PC-9 (cell line): ENCODE data around the gene SBSN. TPM values are rescaled to one million over a fixed set of nuclear protein-coding genes. Genes with fewer than 3 reads are reported as not detected.

Experiments
- BruUV-seq: library from RNA; stranded (reverse); fragments of 400-500 nt; replicated peaks from 2 replicates; lab custom pipeline; 2021; lab: Mats Ljungman, UMichigan
- CTCF ChIA-PET: fragments of 300-600 bp; sonication (Branson Sonifier 250); formaldehyde crosslinking; loops from one replicate; lab custom pipeline; 2022; ENCODE audit warnings: antibody characterized with exemption; lab: Charles Lee
- POLR2A ChIA-PET: fragments of 300-600 bp; sonication (Branson Sonifier 250); formaldehyde crosslinking; loops from one replicate; lab custom pipeline; 2022; ENCODE audit warnings: antibody characterized with exemption; ENCODE audit not compliant: unreplicated experiment; lab: Charles Lee
- DNase-seq, 2 experiments: peaks; one replicate each; pipeline versions ENCODE4 v3.0.0 to v3.0.0-alpha.2; 2015 to 2022; ENCODE audit warnings: mixed read lengths in 1 of 2
- H2AFZ ChIP-seq: fragments of 200-600 bp; sonication (generic); 2 replicates; pipeline ENCODE4 v1.8.1; 2017; ENCODE audit warnings: antibody characterized with exemption
- H3F3A ChIP-seq: fragments of 200-600 bp; sonication (generic); 2 replicates; pipeline ENCODE4 v1.8.1; 2017; ENCODE audit warnings: antibody characterized with exemption, mild to moderate bottlenecking, low read depth; ENCODE audit not compliant: insufficient read depth
- H3K27ac ChIP-seq: fragments of 200-600 bp; sonication (generic); 2 replicates; pipeline ENCODE4 v1.6.1; 2016; ENCODE audit warnings: mixed run types
- H3K27me3 ChIP-seq: fragments of 200-600 bp; sonication (generic); 2 replicates; pipeline ENCODE4 v1.6.1; 2016; ENCODE audit warnings: low read depth, mixed run types; ENCODE audit not compliant: insufficient read depth
- H3K36me3 ChIP-seq: fragments of 200-600 bp; sonication (generic); 2 replicates; pipeline ENCODE4 v1.6.1; 2016; ENCODE audit warnings: low read depth, mixed run types
- H3K4me1 ChIP-seq: fragments of 200-600 bp; sonication (generic); replicated peaks from 2 replicates; pipeline ENCODE4 v1.6.1; 2016; ENCODE audit warnings: mixed run types; ENCODE audit not compliant: insufficient read depth
- H3K4me2 ChIP-seq: fragments of 200-600 bp; sonication (generic); 2 replicates; pipeline ENCODE4 v1.6.1; 2017; ENCODE audit warnings: mixed run types
- H3K4me3 ChIP-seq: fragments of 200-600 bp; sonication (generic); 2 replicates; pipeline ENCODE4 v1.6.1; 2016; ENCODE audit warnings: mixed run types
- H3K79me2 ChIP-seq: fragments of 200-600 bp; sonication (generic); 2 replicates; pipeline ENCODE4 v1.6.1; 2017; ENCODE audit warnings: low read depth, mixed run types
- H3K9me2 ChIP-seq: fragments of 200-600 bp; sonication (generic); 2 replicates; pipeline ENCODE4 v1.8.1; 2017; ENCODE audit warnings: mild to moderate bottlenecking; ENCODE audit not compliant: insufficient read depth
- H3K9me3 ChIP-seq: fragments of 200-600 bp; sonication (generic); 2 replicates; pipeline ENCODE4 v1.8.1; 2016; ENCODE audit warnings: low read depth; ENCODE audit not compliant: insufficient read depth
- H4K20me1 ChIP-seq: fragments of 200-600 bp; sonication (generic); 2 replicates; pipeline ENCODE4 v1.8.1; 2017; ENCODE audit not compliant: insufficient read depth
- CTCF ChIP-seq: fragments of 200-600 bp; sonication (generic); conservative IDR thresholded peaks from 2 replicates; pipeline ENCODE4 v1.6.1; 2017; ENCODE audit warnings: mixed run types, antibody characterized with exemption, mild to moderate bottlenecking, moderate library complexity
- EZH2 ChIP-seq: fragments of 200-600 bp; sonication (generic); IDR thresholded peaks from 2 replicates; pipeline ENCODE4 v1.8.0; 2017; ENCODE audit warnings: antibody characterized with exemption, low read depth
- intact Hi-C: fragments of 100-400 bp; cut with micrococcal nuclease; formaldehyde crosslinking; loops from one replicate; pipeline ENCODE4 v1.10.0; 2022; ENCODE audit not compliant: unreplicated experiment
- total RNA-seq: library from RNA; stranded (reverse); gene quantifications from 2 replicates; pipeline ENCODE4 v1.2.3, GENCODE V29; 2021

SBSN gene
- total RNA-seq, 1 experiment from 2014 or later = 0.76 TPM

- intact Hi-C loops = no loop called here
- Histone ChIP-seq H3K27me3 (no peaks in the 10 kb centered on the region), H3K36me3 (no peaks in the 10 kb centered on the region), H3K4me3 (no peak overlapping the region), H3F3A (peaks cover 3% of the 10 kb centered on the region; the same call in 1 of the 2 replicates), H3K79me2 (no peaks in the 10 kb centered on the region), H2AFZ (no peak overlapping the region), H3K9me3 (no peaks in the 10 kb centered on the region), H3K27ac (no peak overlapping the region), H3K4me1 (0 out of 2 replicates have a peak, but pooled peaks cover 5% of the 10 kb centered on the region), H3K4me2 (no peak overlapping the region), H4K20me1 (no peaks in the 10 kb centered on the region; the same call in 1 of the 2 replicates), H3K9me2 (no peaks in the 10 kb centered on the region)
- POLR2A ChIA-PET = no interaction called here
- BruUV-seq = no TSS peak
- no peak for DNase-seq
- CTCF ChIA-PET = no interaction called here
- TF ChIP-seq CTCF (no peak), EZH2 (no peak)
These were observed 6.8 kb upstream of the SBSN start for GRCh38 chr19:35534803-35535480.

GRCh38 chr19:35533822-35534392 is 5.8 kb upstream of the SBSN start:
- H3K4me2 ChIP-seq = no peak overlapping the region
- H3K27ac ChIP-seq = no peak overlapping the region
- H3K9me2 ChIP-seq = no peaks in the 10 kb centered on the region
- H3F3A ChIP-seq = peaks cover 3% of the 10 kb centered on the region; the same call in 1 of the 2 replicates
- no peaks in the 10 kb centered on the region for H3K9me3 ChIP-seq
- TF ChIP-seq CTCF (no peak), EZH2 (no peak)
- DNase-seq = peak in 1 of 2 experiments; percentile 34
- H3K79me2 ChIP-seq = no peaks in the 10 kb centered on the region
- H3K36me3 ChIP-seq = no peaks in the 10 kb centered on the region
- H3K4me3 ChIP-seq = no peak overlapping the region
- no peak overlapping the region for H2AFZ ChIP-seq
- no peaks in the 10 kb centered on the region for H3K27me3 ChIP-seq
- BruUV-seq = no TSS peak
- ChIA-PET CTCF (no interaction called here), POLR2A (interaction anchor here (0.5 kb wide), 1 partner anchor 36 kb away, joined by 4 read pairs; no protein-coding TSS in a partner anchor)
- 0 out of 2 replicates have a peak, but pooled peaks cover 5% of the 10 kb centered on the region for H3K4me1 ChIP-seq
- intact Hi-C loops = no loop called here
- no peaks in the 10 kb centered on the region; the same call in 1 of the 2 replicates for H4K20me1 ChIP-seq

- TF ChIP-seq CTCF = no peak
- TF ChIP-seq EZH2 = no peak
- H4K20me1 ChIP-seq = no peaks in the 10 kb centered on the region; the same call in 1 of the 2 replicates
- CTCF ChIA-PET = no interaction called here
- H3K9me3 ChIP-seq = no peaks in the 10 kb centered on the region
- H3K27me3 ChIP-seq = no peaks in the 10 kb centered on the region
- H3K27ac ChIP-seq = no peak within 1 kb of the TSS
- no peaks in the 10 kb centered on the region for H3K79me2 ChIP-seq
- BruUV-seq = no TSS peak
- H3K36me3 ChIP-seq = no peaks in the 10 kb centered on the region
- intact Hi-C loops = no loop called here
- POLR2A ChIA-PET = interaction anchor here (0.5 kb wide), 1 partner anchor 37 kb away, joined by 4 read pairs; no protein-coding TSS in a partner anchor
- peaks cover 3% of the 10 kb centered on the region; the same call in 1 of the 2 replicates for H3F3A ChIP-seq
- no peak within 1 kb of the TSS for H3K4me3 ChIP-seq
- 0 out of 2 replicates have a peak, but pooled peaks cover 8% of the 10 kb centered on the region for H3K4me1 ChIP-seq
- H2AFZ ChIP-seq = no peak within 1 kb of the TSS
- DNase-seq = no peak
- H3K9me2 ChIP-seq = no peaks in the 10 kb centered on the region
- no peak within 1 kb of the TSS for H3K4me2 ChIP-seq
These were observed 5.2 kb upstream of the SBSN start, which contains the start of gene GAPDHS for GRCh38 chr19:35533201-35533821. Gene GAPDHS (plus strand): TSS chr19:35533456. CDS start chr19:35533528, 72 bp downstream.
